Right lobe of liver (tissue), 6 donors: Measurements from ENCODE around the gene ZFP30. TPM values are rescaled to one million over a fixed set of nuclear protein-coding genes. Genes with fewer than 3 reads are reported as not detected.

ENCODE experiments used
- ATAC-seq, 4 donors: fragments of 200-7000 bp; cut with Tn5 transposase; one replicate each; pipeline ENCODE4 v1.9.1; 2020; ENCODE audit warnings: mild to moderate bottlenecking in 4 of 4, moderate library complexity in 4 of 4
- DNase-seq, 3 donors: peaks; one replicate each; pipeline ENCODE4 v3.0.0-alpha.2; 2020
- H3K27ac ChIP-seq, 3 donors: fragments of 200-600 bp; one replicate each; pipeline ENCODE4 v1.8.0; 2022
- H3K27me3 ChIP-seq, 2 donors: fragments of 200-600 bp; one replicate each; pipeline ENCODE4 v1.8.0; 2022
- H3K36me3 ChIP-seq, 4 donors: fragments of 200-600 bp; sonication (generic) in 1 of 4; one replicate each; pipeline versions ENCODE4 v1.5.1 to v1.8.0; 2017 to 2022; ENCODE audit warnings: control low read depth in 1 of 4
- H3K4me1 ChIP-seq, 4 donors: fragments of 200-600 bp; sonication (generic) in 1 of 4; one replicate each; pipeline versions ENCODE4 v1.5.1 to v1.8.0; 2017 to 2022; ENCODE audit warnings: control low read depth in 1 of 4
- H3K4me3 ChIP-seq, 3 donors: fragments of 200-600 bp; one replicate each; pipeline ENCODE4 v1.8.0; 2022
- H3K9me3 ChIP-seq, 4 donors: fragments of 200-600 bp; sonication (generic) in 1 of 4; one replicate each; pipeline versions ENCODE4 v1.5.1 to v1.8.0; 2017 to 2022; ENCODE audit warnings: control low read depth in 1 of 4
- CTCF ChIP-seq, 4 donors: fragments of 200-600 bp in 3 of 4; fragments of 450-650 bp in 1 of 4; IDR thresholded peaks; one replicate each; pipeline versions ENCODE4 v1.5.1 to v1.8.0; 2016 to 2022; ENCODE audit warnings: antibody characterized with exemption in 4 of 4, mild to moderate bottlenecking in 2 of 4
- POLR2A ChIP-seq: fragments of 450-650 bp; IDR thresholded peaks from one replicate; pipeline ENCODE4 v1.6.1; 2017; ENCODE audit warnings: antibody characterized with exemption, mild to moderate bottlenecking
- WGBS: methylation state at CpG from one replicate; pipeline ENCODE4 v1.1.6; 2018; ENCODE audit warnings: low coverage, low lambda C conversion rate; ENCODE audit not compliant: insufficient coverage; ENCODE audit errors: missing lambda C conversion rate; 5-methylcytosine and 5-hydroxymethylcytosine counted together
- intact Hi-C, 2 donors: fragments of 100-400 bp; cut with DNase I; formaldehyde crosslinking; loops; one replicate each; pipeline versions ENCODE4 v1.11.2 to v1.14.1; 2022
- total RNA-seq, 6 experiments: library from RNA; depleted of rRNA in 2 of 6; stranded (reverse); fragments of >200 nt in 2 of 6; fragmentation: NEBNext Ultra II Directional in 3 of 6; extraction: Animal tissue kit (Norgen Biotek cat#: 25700) in 3 of 6; gene quantifications; one replicate each; pipeline versions ENCODE4 v1.1.0 to v1.2.4, GENCODE V29; 2016 to 2023
- donor health status: DM: no; HTN: yes; CAD: no.
- donor health status: DM: no; HTN: no; CAD: no.
- donor health status: DM: no; HTN: no; CAD: no.
- donor health status: DM: no; HTN: yes; CAD: no.
- donor health status: DM: no; HTN: yes; CAD: no.

ZFP30 gene
- total RNA-seq, 6 experiments from 2014 or later: 2.9 to 5.0 (median 4.0) TPM

GRCh38 chr19:37655689-37656371 is 565 bp upstream of the ZFP30 start:
- peak overlapping the region; percentile 79 to 88 (median 83) for H3K27ac ChIP-seq
- intact Hi-C loops: no loop called here
- DNase-seq (peak; percentile 86 to 90 (median 89)), ATAC-seq (peak; percentile 84 to 88 (median 86))
- H3K4me1 ChIP-seq: peaks cover 0 to 18% (median 4%) of the 10 kb centered on the region in 4 donors
- TF ChIP-seq POLR2A: no peak
- no peak for TF ChIP-seq CTCF (IDR thresholded peaks at IDR 0.05)
- peak overlapping the region; percentile 67 to 82 (median 79) for H3K4me3 ChIP-seq
- no peaks in the 10 kb centered on the region for H3K36me3 ChIP-seq
- H3K27me3 ChIP-seq: no peaks in the 10 kb centered on the region
- peaks cover 0 to 8% (median 0%) of the 10 kb centered on the region in 4 donors for H3K9me3 ChIP-seq
- 0% methylated on average over 18 of the region's 57 CpGs for WGBS

GRCh38 chr19:37654629-37655300 is 500 bp downstream of the ZFP30 start:
- Histone ChIP-seq H3K27ac (peak overlapping the region; percentile 79 to 88 (median 83)), H3K9me3 (peaks cover 0 to 8% (median 0%) of the 10 kb centered on the region in 4 donors), H3K4me1 (peaks cover 0 to 18% (median 4%) of the 10 kb centered on the region in 4 donors), H3K27me3 (no peaks in the 10 kb centered on the region), H3K36me3 (no peaks in the 10 kb centered on the region), H3K4me3 (peak overlapping the region; percentile 67 to 82 (median 79))
- WGBS: 1% methylated on average over 10 of the region's 40 CpGs
- ATAC-seq (peak; percentile 57 to 66 (median 64)), DNase-seq (peak in 2 of 3 donors; percentile 40 to 63)
- no peak for TF ChIP-seq CTCF (IDR thresholded peaks at IDR 0.05)
- intact Hi-C loops: no loop called here

DNA sequence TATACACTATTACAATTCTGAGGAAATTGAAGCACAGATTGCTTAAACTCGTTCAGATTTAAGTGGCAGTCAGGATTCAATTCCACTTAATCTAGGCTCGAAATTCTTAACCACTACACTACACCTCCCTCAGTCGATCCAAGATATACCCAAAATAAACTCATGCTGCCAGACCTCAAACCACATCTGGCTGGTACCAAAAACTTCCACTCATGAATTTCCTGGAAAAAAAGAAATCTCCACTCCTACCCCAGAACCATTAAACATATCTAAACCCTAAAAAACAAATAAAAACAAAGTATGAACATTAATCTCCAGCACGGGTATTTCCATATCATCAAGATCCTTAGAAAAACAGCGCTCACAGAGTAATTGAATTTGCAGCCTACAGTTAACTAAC is 1.1 kb downstream of the ZFP30 start:
- ATAC-seq (no peak), DNase-seq (no peak)
- peaks cover 0 to 4% (median 0%) of the 10 kb centered on the region in 4 donors for H3K36me3 ChIP-seq
- H3K9me3 ChIP-seq: peaks cover 0 to 8% (median 0%) of the 10 kb centered on the region in 4 donors
- H3K27ac ChIP-seq: peak overlapping the region in 1 of 3 donors; percentile 83
- peak overlapping the region; percentile 67 to 82 (median 79) for H3K4me3 ChIP-seq
- WGBS: 6% methylated on average over 5 of the region's 5 CpGs
- intact Hi-C loops: no loop called here
- TF ChIP-seq POLR2A (no peak), CTCF (IDR thresholded peaks at IDR 0.05) (no peak)
- peaks cover 0 to 18% (median 4%) of the 10 kb centered on the region in 4 donors for H3K4me1 ChIP-seq
- no peaks in the 10 kb centered on the region for H3K27me3 ChIP-seq

DNA sequence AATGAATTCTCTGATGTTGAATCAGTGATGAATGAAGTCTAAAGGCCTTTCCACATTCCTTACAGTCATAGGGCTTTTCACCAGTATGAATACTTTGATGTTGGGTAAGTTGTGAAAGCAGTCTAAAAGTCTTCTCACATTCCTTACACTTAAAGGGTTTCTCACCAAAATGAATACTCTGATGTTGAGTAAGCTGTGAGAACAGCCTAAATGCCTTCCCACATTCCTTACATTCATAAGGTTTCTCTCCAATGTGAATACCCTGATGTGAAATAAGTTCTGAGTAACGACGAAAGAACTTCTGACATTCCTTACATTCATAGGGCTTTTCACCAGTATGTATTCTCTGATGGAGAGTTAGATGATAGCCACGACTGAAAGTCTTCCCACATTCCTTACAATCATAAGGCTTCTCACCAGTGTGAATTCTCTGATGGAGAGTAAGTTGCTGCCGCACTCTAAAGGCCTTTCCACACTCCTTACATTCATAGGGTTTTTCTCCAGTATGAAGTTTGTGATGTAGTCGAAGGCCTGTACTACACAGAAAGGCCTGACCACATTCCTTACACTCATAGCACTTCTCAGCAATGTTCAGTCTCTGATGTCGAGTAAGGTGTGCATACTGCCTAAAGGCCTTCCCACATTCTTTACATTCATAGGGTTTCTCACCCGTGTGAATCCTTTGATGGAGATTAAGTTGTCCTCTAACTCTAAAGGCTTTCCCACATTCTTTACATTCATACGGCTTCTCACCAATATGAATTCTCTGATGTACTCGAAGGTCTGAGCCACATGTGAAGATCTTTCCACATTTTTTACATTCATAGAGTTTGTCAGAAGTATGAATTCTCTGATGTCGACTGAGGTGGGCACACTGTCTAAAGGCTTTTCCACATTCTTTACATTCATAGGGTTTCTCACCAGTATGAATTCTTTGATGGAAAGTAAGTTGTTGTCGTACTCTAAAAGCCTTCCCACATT is 19.9 kb downstream of the ZFP30 start:
- Histone ChIP-seq H3K4me1 (no peaks in the 10 kb centered on the region), H3K27ac (no peak overlapping the region), H3K9me3 (peaks cover 0 to 63% (median 34%) of the 10 kb centered on the region in 4 donors), H3K36me3 (peaks cover 0 to 21% (median 0%) of the 10 kb centered on the region in 4 donors), H3K27me3 (no peaks in the 10 kb centered on the region), H3K4me3 (no peak overlapping the region)
- WGBS: 98% methylated on average over 8 of the region's 11 CpGs
- intact Hi-C loops: no loop called here
- TF ChIP-seq POLR2A: no peak
- no peak for TF ChIP-seq CTCF (IDR thresholded peaks at IDR 0.05)
- DNase-seq (no peak), ATAC-seq (no peak)
